GM23248 (cell line): Measurements from ENCODE around the gene PPBP.

Experiments used
- EZH2 ChIP-seq: fragments of 200-600 bp; sonication (generic); IDR thresholded peaks from 2 replicates; pipeline ENCODE4 v1.6.1; 2018; ENCODE audit warnings: antibody characterized with exemption, mild to moderate bottlenecking; ENCODE audit not compliant: insufficient read depth, poor library complexity, severe bottlenecking
- EZH2phosphoT487 ChIP-seq: fragments of 200-600 bp; sonication (generic); IDR thresholded peaks from 2 replicates; pipeline ENCODE4 v1.6.1; 2018; ENCODE audit warnings: antibody characterized with exemption, moderate library complexity, mild to moderate bottlenecking, low read depth; ENCODE audit not compliant: insufficient read depth

- TF ChIP-seq EZH2phosphoT487 = no peak
- TF ChIP-seq EZH2 = no peak
Measured at GRCh38 chr4:73948291-73948690, 39.7 kb downstream of the PPBP start.
